NCI-H2196 treated with DMSO at 0.1 percent for 48 hours (cell line): Measurements from ENCODE around the gene TMEM170A.
"Not testable (repeated sequence)": the region's sequence is repeated elsewhere in the genome, so short reads cannot be mapped to it uniquely, and the experiment has no call there.

ENCODE experiments used
- DNase-seq: peaks from one replicate; lab custom pipeline; 2025; ENCODE audit not compliant: unreplicated experiment; lab: John Stamatoyannopoulos, UW

TMEM170A gene, protein sequence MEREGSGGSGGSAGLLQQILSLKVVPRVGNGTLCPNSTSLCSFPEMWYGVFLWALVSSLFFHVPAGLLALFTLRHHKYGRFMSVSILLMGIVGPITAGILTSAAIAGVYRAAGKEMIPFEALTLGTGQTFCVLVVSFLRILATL

DNA sequence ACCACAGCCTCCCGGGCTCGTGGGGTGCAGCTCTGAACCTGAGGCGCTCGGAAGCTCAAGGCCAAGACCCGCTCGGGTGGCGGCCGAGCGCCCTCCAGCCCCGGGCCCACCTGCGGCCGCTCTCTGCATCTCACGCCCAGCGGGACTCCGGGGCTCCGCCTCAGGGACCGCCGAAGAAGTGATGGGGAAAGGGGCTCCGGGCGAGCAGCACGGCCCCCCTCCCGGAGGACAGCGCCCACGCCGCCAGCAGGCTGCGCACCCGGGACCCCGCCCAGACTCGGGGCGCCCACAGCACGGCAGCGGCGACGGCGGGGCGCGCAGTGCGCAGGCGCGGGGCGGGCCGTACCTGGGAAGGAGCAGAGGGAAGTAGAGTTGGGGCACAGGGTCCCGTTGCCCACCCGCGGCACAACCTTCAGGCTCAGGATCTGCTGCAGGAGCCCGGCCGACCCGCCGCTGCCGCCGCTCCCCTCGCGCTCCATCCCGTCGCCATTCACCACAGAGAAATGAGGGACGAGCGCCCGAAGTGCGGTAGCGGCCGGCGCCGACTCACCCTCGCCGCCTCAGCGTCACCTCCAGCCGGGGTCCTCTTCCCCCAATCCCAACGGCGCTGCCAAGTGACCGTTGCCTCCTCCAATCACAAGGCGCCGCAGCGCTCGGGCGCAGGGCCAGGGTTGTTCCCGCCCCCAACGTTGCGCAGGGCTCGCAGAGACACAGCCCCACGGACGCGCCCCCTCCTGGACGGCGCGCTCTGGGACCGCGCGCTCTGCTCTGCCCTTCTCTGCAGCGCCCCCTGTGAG lies at the start of gene TMEM170A:
Gene TMEM170A, minus strand, starts transcription at position 568 of the 797 bp plus-strand sequence. Its CDS starts 89 bp downstream, at position 479.
- DNase-seq: peak; percentile 71

DNA sequence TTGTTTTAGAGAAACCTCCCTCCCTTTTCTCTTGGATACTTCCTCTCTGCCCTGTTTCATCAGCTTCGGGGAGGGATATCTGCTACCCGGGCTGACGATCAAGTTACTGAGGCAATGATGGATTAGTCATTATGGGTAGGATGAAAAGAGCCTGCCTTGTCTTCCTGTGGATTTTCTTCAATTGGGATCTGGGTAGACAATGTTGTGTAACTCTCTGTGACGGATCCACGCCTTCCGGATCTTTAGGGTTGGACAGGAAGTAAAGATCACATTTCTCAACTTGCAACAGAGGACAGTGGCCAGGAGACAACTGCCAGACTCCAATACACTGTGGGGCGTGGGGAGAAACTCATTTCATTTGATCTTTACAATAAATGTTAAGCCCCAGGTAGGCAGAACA lies 42.1 kb upstream of the TMEM170A start:
- no peak for DNase-seq

DNA sequence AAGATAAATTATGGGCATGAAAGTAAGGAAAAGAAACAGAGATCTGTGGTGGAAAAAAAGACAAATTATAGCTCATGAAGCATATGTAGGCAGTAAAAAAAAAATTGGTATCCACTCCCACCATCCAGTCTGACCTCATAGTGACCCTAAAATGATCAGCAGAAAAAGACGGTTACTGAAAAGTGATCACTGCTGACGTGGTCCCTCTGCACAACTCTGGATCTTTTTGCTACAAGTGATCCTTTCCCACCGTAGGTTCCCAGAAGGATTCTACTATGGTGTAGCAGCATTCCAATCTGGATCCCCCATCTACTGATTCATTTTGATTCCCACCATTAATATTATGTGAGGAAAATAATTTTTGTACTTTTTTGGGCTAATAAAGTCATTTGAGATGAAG lies 41.6 kb upstream of the TMEM170A start:
- no peak for DNase-seq

DNA sequence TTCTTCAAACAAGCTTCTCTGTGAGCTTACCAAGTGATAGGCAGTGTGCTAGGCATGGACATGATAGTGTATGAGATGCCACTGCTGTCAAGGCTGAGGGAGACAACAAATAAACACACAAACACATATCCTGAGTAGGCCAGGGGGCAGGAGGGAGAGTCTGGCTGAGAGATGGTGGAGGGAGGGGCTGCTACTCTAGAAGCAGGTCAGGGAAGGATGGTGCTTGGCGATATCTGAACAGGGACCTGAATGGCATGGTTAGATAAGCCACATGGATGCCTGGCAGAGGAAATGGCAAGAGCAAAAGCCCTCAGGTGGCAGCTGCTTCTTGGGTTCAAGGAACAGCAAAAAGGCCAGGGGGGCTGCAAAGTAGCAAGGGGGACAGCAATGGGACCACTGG lies 39.3 kb upstream of the TMEM170A start:
- no peak for DNase-seq

DNA sequence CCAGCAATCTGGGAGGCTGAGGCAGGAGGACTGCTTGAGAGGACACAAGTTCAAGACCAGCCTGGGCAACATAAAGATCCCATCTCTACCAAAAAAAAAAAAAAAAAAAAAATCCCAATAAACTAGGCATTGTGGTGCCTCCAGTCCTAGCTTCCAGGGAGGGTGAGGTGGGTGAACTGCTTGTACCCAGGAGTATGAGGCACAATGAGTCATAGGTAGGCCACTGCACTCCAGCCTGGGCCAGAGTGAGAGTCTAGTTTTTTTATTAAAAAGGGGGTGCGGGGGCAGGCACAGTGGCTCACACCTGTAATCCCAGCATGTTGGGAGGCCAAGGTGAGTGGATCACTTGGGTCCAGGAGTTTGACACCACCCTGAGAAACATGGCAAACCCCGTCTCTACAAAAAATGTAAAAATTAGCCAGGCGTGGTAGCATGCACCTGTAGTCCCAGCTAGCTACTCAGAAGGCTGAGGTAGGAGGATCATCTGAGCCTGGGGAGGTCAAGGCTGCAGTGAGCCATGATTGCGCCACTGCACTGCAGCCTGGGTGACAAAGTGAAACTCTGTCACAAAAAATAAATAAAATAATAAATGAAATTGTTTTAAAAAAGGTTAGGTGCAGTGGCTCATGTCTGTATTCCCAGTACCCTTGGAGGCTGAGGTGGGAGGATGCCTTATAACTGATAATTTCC lies 38.6 kb upstream of the TMEM170A start:
- no peak for DNase-seq

DNA sequence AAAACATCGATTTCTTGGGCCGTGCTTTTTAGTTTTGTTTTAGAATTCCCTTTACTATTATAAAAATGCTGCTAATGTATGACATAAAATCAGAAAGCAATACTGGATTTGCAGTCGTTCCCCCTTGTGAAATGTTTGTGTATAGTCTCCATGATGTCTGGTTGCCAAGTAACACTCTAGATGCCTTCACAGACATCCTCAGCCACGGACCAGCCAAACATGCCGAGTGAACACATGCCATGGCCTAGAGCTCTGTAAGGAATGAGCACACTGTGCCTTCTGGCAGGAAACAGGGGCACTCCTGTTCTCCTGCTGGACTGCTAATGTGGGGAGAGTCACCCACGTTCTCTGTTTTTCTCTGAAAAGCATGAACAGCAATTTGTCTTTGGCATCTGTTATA lies 37.3 kb upstream of the TMEM170A start:
- not testable (repeated sequence) for DNase-seq

DNA sequence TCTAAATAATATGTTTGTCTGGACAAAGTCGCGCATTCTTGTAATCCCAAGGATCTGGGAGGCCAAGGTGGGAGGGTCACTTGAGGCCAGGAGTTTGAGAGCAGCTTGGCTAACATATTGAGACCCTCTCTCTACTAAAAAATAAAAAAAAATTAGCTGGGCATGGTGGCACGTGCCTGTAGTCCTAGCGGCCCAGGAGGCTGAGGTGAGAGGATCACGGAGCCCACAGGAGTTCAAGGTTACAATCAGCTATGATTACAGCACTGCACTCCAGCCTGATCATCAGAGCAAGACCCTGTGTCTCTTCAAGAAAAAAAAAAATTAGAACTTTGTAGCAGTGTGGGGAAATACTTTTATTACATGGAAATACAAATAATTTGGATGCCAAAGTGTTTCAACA lies 36.9 kb upstream of the TMEM170A start:
- DNase-seq: no peak

DNA sequence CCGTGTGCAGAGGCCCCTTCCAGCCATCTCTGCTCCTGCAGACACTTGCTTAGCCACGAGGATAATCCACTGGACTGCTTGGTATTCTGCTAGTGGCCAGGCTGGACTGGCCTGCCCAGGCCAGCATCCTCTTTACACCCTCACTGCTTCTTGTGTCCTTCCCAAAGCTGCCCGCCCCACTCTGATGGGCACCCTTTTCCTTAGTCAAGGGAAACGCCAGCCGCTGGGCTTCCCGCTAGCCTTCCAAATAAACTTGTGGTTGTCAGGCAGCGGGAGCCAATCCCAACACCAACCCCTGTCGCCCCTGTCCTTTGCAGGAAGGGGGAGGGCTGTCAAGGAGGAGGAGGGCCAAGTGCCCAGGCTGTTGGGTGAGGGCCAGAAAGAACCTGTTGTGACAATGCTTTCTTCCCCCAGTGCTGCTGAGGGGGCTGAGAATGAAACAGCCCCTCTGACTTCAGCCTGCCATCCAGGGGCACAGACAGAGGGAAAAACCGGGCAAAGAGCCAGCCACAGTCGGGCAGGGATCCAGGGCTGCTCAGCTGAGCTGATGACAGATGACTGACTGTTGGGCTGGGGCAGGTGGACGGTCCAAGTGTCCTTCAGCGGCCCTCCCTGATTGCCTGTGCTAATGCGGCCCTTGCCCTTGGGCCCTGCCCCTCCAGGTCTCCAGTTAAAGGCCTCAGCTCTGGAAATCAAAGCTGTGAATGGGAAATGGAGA lies 34.3 kb upstream of the TMEM170A start:
- DNase-seq: not testable (repeated sequence)

DNA sequence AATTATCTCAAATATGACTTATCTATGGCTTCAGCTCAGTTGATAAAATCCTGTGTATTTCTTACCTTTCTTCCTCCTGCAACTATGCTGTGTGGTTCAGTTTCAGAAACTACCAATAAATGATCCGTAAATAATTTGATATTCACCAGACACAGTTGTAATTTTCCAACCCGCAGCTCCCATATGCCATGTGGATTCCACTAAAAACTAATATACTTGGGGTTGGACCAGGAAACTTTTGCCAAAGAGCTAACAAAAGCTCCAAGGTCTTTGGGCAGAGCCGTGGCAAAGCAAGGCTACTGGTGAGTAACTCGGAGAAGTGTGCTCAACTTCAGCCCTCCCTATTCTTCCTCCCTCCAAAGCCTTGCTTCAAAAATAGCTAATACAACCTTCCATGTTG lies 33.1 kb upstream of the TMEM170A start:
- DNase-seq: no peak

DNA sequence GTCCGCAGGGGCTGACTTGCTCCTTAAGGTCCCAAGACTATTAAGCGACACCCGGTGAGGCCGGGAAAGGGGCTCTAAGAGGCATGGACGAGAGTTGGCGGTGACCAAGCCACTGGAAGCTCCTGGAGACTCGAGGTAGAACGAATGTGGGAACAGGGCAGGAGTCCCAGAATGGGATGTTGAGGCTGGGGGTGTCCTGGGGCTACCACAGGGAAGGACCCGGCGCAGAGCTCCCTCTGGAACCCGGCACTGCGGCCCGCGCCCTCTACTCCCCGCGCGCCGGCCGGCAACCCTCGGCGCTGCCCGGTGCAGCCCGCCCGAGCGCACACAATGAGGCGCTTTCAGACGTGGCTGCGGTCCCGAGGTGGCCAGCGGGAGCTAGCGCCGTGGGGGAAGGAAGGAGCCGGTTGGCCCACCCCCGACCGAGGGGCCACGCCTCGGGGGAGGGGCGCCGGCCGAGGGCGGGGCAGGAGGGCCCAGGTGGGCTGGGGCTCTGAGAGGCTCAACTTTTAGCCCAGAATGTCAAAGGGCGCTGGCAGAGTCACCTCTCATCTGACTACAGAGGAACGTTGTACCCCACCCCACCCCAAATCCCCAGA lies 30.7 kb upstream of the TMEM170A start, which contains the start of gene CHST6:
Gene CHST6, minus strand, starts transcription at position 366 of the 599 bp plus-strand sequence. CDS start 15,613 bp downstream, outside the sequence.
- no peak for DNase-seq

DNA sequence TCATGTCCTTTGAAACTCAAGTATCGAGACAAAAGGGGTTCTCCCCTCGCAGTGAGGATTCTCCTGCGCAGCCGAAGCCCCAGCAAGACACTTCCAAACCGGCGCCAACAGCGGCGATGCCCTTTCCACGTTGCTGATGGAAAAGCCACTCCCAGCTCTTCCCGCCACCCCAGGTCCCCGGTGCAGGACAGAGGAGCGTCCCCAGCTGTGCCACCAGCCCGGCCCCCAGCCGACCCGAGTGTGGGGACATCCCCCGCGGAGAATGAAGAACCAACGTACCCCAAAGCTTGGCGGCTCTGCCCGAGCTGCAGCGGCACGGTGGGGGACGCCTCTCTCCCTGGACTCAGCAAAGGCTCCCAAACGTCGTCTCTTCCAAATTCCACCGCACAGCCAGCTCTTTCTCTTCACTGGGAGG lies 30.2 kb upstream of the TMEM170A start:
- DNase-seq: no peak

DNA sequence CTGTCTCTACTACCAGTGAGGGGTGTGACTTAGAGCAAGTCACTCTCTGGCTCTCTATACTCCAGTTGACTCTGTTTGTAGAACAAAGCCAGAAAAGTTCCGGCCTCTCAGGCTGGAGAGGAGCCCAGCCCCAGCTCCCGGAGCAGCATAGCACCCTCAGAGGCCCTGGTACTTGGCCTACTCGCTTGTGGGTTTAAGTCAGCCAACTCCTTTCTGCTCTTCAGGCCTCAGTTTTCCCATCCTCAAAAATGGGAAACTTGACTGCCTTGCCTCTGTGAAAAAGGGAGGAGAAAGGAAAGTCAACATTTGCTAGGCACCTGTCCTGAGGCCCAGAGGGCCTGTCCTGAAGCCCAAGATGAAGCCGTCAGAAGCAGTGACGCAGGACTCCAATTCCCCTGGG lies 29.7 kb upstream of the TMEM170A start:
- no peak for DNase-seq

DNA sequence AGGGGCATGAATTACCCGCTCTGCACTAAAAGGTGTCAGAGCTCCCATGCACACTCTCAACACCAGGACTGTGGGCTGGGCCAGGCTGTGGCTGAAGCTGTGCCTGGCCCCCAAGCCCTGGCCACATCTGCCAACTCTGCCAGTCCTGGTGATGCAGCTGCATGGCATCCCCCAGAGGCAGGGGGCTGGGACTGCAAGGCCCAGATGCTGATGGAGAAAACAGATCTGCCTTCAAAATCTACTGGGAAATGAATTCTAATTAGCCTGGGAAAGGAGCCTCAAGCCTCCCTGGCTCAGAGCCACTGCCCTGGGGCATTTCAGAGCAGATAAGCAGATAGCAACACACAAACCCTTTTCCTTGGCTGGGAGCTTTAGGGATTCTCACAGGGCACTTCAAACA lies 27.4 kb upstream of the TMEM170A start:
- DNase-seq: peak; percentile 68

DNA sequence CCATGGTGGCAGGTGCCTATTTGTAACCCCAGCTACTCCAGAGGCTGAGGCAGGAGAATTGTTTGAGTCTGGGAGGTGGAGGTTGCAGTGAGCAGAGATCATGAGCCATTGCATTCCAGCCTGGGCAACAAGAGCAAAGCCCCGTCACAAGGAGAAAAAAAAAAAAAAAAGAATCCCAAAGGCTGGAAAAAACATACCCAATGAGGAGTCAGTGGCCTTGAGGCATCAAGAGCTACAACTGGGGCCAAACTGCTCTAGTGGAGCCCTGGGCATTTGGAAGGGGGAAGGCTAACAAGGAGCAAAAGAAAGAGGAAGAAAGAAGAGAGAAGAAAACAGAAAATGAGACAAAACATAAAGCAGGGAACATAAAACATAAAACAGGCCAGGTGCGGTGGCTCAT lies 23.8 kb upstream of the TMEM170A start:
- DNase-seq: no peak

DNA sequence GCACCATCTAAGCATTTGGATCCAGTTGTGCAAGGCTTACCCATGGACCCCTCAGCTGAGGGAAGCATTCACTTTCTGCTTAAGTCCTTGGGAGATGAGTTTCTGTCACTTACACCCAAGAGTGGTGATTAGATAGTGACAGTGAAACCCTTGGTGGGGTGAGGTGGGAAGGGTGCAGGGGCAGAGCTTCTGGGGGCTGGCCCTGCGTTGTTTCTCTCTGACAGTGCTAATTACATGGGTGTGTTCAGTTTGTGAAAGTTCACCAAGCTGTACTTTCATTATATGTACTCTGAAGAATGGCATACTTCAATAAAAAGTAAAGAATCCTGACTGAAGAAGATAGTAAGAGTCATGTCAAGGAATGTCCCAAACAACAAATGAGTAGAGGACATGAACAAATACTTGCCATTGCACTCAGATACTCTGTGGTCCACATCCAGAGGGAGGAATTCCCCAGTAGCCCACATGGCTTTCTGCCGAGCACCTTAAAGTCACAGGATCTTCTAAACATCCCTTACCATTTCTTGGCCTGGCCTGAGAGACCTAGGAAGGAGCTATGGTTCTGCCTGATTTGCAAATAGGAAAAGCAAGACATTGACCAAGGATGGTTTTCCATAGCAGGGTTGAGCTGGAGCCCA lies 22.3 kb upstream of the TMEM170A start:
- no peak for DNase-seq

DNA sequence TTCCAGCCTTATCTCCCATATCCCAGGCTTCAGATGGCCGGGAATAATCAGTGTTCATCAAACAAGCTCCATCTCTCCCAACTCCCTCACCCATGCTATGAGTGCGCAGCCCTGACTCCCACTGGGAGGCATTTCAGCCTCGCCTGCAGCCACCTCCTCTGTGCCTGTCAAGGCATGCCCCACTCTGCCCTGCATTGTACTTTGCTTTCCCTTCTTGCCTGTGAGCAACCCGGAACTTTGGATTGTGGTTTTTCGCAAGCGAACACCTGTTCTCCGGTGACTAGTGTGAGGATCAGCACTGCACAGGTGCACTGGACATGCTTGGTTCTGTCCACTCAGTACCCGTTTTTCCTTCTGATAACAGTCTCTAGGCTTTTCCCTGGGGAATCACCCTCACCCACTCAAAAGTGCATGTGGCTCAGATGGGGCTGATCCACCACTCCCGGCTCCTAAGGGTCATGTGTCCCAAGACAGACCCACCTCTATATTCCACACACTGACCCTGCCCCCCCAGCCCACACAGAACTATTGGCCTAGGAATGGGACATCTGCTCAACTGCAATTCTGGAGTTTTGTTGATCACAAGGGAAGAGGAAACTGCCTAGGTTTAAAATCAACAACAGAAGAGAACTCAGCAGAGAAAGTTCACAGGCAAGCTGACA lies 21.7 kb upstream of the TMEM170A start:
- no peak for DNase-seq

DNA sequence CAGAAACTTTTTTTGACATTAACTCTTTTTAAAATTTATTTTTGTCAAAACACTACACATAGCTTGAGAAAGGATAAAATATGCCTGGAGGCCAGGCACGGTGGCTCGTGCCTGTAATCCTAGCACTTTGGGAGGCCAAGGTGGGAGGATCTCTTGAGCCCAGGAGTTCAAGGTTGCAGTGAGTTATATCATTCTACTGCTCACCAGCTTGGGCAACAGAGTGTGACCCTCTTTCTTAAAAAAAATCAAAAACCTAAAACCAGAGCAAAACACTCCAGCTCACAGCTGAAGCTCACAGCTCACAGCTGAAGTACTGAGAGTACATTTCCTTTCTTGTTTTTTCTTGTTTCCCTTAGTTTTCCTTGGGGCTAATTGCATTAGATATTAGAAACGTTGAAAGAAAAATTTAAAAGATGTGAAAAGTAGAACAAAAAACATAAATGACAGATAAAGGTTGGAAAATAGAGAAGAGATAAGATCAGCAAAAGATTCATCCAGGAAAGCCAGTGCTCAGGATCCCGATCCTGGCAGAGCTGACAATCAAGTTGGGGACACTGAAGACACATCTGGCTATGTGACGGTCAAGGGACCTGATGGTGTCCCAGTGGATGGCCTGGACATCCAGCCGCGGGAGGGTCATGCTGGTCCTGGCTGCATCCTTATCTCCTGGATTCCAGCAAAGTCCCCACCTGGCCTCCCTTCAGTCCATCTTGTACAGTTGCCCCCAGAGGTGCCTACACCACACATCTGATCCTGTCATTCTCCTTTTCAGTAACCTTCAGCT lies 20.9 kb upstream of the TMEM170A start:
- no peak for DNase-seq

DNA sequence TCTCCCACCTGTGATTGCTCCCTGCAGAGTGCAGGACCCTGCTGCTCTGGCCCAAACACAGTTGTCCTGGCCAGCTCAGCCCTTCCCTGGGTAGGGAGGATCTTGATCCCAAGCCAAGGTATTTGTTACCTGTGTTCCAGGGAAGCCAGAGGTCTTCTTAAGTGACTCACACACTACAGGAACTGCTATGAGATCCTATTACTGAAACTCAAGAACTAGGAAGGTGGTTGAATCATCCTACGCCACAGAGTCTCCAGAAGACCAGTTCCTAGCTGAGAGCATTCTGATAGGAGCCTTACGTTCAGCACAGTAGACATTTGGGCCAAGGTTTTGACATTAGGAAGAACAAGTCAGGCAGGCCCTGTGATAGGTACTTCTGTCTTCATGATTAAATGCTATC lies 18.7 kb upstream of the TMEM170A start:
- DNase-seq: no peak
